Measurements from ENCODE around the gene PSMG4. TPM values are rescaled to one million over a fixed set of nuclear protein-coding genes. Genes with fewer than 3 reads are reported as not detected.

Gene PSMG4
- total RNA-seq, 1 donor from 2014 or later: 24.1 TPM

DNA sequence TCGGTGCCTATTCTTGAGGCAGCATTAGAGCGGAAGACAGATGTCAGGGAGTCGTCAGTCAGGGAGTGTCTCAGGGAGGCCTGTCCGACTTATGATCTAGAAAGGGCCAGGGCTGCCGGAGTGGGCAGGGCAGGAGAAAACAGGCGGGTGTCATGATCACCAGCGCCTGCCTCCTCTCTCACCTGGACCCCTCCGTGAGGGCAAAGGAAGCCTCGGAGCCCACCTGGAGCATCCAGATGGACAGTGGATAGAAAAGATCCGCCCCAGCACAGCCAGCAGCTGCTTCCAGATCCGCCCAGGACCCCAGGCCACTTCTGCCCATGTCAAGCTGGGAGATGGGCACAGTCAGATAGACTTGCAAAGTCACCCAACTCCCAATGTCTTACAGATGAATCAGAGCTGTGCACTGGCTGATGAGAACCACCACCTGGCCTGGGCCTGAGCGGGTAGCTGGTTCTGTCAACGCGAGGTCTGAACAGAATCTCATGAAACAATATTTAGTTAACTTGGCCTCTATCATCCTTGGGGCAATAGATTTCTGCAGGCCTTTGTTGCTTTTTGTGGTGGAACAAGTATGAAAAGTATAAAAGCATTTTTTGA, 22.2 kb downstream of the PSMG4 start:
- peaks cover 14% of the 10 kb centered on the region for H3K36me3 Mint-ChIP-seq
- no peak for DNase-seq (ENCODE audit: extremely low spot score, unreplicated experiment)
- H3K27ac Mint-ChIP-seq: no peak overlapping the region
- H3K4me3 Mint-ChIP-seq: peak overlapping the region; percentile 10
- H3K4me1 Mint-ChIP-seq (ENCODE audit: unreplicated experiment): peaks cover 31% of the 10 kb centered on the region
- no peaks in the 10 kb centered on the region for H3K9me3 Mint-ChIP-seq
- TF ChIP-seq CTCF (conservative IDR thresholded peaks at IDR 0.05): no peak
- H3K27me3 Mint-ChIP-seq: no peaks in the 10 kb centered on the region

DNA sequence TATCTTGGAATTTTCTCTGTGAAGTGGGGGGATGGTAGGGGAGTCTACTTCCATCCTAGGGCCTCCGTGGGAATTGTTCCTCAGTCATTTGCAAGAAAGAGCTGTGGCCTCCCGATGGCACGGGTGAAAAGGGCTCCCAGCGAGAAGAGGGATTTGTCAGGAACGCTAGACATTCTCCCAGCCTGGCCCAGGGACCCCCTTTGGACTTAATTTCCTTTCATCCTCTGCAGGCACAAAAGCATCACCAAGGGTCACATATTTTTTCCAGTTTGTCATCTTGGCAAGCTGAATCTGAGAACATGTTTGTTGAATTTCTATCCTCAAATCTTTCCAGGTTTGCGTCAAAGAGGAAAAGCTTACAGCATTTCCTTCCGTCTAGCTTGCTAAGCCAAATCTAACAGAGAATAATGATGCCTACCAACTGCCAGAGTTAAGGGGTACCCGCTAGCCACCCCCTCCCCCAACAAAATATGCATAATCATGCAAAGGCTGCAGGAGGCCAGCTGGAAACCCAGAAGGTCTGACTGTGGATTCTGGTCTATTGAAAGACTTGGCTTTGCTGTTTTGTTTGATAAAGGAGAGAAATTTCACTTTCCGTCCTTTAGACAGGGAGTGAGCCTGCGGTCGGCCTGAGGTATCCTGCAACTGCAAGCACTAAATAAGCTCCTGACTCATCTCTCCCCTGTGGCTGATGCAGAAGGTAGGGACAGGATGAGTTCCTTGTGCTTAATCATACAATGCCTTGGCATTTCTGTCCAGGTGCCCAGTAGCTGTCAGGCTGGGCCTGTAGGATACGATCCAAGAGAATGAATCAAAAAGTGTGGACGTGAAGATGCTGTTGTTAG, 23.1 kb downstream of the PSMG4 start:
- Mint-ChIP-seq H3K4me3 (no peak overlapping the region), H3K27me3 (no peaks in the 10 kb centered on the region), H3K4me1 (ENCODE audit: unreplicated experiment) (peaks cover 31% of the 10 kb centered on the region), H3K9me3 (no peaks in the 10 kb centered on the region), H3K36me3 (peaks cover 15% of the 10 kb centered on the region), H3K27ac (no peak overlapping the region)
- no peak for TF ChIP-seq CTCF (conservative IDR thresholded peaks at IDR 0.05)
- DNase-seq (ENCODE audit: extremely low spot score, unreplicated experiment): no peak

- Mint-ChIP-seq H3K4me3 (no peak overlapping the region), H3K36me3 (peaks cover 17% of the 10 kb centered on the region), H3K27me3 (no peaks in the 10 kb centered on the region), H3K27ac (no peak overlapping the region), H3K4me1 (ENCODE audit: unreplicated experiment) (peaks cover 31% of the 10 kb centered on the region), H3K9me3 (no peaks in the 10 kb centered on the region)
- no peak for DNase-seq (ENCODE audit: extremely low spot score, unreplicated experiment)
- no peak for TF ChIP-seq CTCF (conservative IDR thresholded peaks at IDR 0.05)
Observed at GRCh38 chr6:3282476-3283236, 23.9 kb downstream of the PSMG4 start.

DNA sequence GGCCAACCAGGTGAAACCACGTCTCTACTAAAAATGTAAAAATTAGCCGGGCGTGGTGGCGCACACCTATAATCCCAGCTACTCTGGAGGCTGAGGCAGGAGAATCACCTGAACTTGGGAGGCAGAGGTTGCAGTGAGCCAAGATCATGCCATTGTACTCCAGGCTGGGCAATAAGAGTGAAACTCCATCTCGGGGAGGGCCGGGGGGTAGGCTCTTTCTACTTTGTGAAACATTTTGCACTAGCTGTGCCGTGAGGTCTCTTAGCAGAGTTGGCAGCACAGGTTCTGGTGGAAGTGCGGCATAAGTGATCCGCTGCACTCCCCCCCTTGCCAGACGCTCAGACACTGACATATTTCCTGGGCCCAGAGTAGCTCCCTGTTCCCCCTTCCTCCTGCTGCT, 24.5 kb downstream of the PSMG4 start:
- Mint-ChIP-seq H3K9me3 (no peaks in the 10 kb centered on the region), H3K4me3 (no peak overlapping the region), H3K36me3 (peaks cover 21% of the 10 kb centered on the region), H3K27me3 (no peaks in the 10 kb centered on the region), H3K4me1 (ENCODE audit: unreplicated experiment) (peaks cover 31% of the 10 kb centered on the region), H3K27ac (no peak overlapping the region)
- TF ChIP-seq CTCF (conservative IDR thresholded peaks at IDR 0.05): no peak
- no peak for DNase-seq (ENCODE audit: extremely low spot score, unreplicated experiment)

DNA sequence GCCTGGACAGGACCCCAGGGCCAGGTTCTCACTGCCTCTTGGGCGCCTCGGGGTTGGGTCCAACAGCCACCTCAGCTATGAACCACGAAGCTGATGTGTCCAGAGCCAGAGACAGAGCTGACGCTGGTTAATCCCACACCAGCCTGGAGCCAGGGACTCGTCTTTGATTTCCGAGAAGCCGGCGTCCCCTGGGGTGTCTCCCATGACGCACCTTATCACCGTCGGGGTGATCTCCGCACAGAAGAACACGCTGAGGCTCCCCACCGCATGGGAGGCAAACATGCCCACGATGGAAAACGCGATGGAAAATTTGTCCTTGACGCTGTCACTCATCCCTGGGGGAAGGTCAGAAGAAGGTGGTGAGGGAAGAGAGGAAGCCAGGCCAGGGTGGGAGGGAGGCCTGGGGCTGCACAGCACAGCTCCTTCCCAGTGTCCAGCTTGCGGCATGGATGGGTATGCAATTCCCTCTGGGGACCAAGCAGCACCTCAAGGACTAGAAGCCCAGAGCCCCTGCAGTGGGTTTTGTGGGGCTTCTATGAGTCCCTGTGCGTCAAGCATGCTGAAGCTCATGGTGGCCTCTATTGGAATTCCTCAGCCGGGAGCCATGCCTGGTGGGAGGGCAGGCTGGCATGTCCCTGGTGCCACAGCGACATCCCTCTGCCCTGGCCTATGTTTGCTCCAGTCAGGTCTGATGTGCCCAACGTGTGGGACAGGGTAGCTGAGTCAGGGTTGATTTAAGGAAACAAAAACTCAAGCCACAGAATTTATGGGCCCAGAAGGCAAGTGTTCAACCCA, 25.1 kb downstream of the PSMG4 start:
- TF ChIP-seq CTCF (conservative IDR thresholded peaks at IDR 0.05): no peak
- Mint-ChIP-seq H3K36me3 (peaks cover 23% of the 10 kb centered on the region), H3K4me3 (no peak overlapping the region), H3K4me1 (ENCODE audit: unreplicated experiment) (peaks cover 31% of the 10 kb centered on the region), H3K9me3 (no peaks in the 10 kb centered on the region), H3K27me3 (no peaks in the 10 kb centered on the region), H3K27ac (no peak overlapping the region)
- DNase-seq (ENCODE audit: extremely low spot score, unreplicated experiment): no peak

Data from type B pancreatic cell (in vitro differentiated cells).